ENCODE results near the gene TEKT5.

The TEKT5 gene

GRCh38 chr16:10665166-10665565 is 29.6 kb downstream of the TEKT5 start:
- H3K36me3 ChIP-seq (replicated peaks in 1 of 2; ENCODE audit: control insufficient read depth in 2 of 2, insufficient read depth in 2 of 2, low read length in 2 of 2), result no peaks in the 10 kb centered on the region
- no peak overlapping the region for H2BK12ac ChIP-seq (ENCODE audit: low read length)
- no peak overlapping the region for H3K18ac ChIP-seq (ENCODE audit: low read length)
- no peak overlapping the region for H3K4ac ChIP-seq (ENCODE audit: low read length)
- no peak overlapping the region for H3K14ac ChIP-seq (ENCODE audit: low read length)
- no peaks in the 10 kb centered on the region for H3K79me1 ChIP-seq (ENCODE audit: low read depth, low read length)
- H4K8ac ChIP-seq (ENCODE audit: low read depth, low read length), result no peak overlapping the region
- no peak overlapping the region for H3K4me2 ChIP-seq (ENCODE audit: insufficient read depth, low read length, poor library complexity, severe bottlenecking)
- no peak overlapping the region for H3K4me3 ChIP-seq (ENCODE audit: low read length in 2 of 2)
- peaks cover 0 to 2% of the 10 kb centered on the region in 2 donors for H3K4me1 ChIP-seq (ENCODE audit: control insufficient read depth in 2 of 2, insufficient read depth in 1 of 2, low read depth in 1 of 2, low read length in 2 of 2)
- no peak overlapping the region for H2BK15ac ChIP-seq (ENCODE audit: low read length)
- peaks cover 0 to 6% (median 0%) of the 10 kb centered on the region in 3 experiments for H3K27me3 ChIP-seq (ENCODE audit: control insufficient read depth in 3 of 3, insufficient read depth in 3 of 3, low read depth in 1 of 3, low read length in 3 of 3)
- no peak overlapping the region for H2AFZ ChIP-seq (ENCODE audit: low read length)
- no peak for DNase-seq (ENCODE audit: low spot score)
- no peak overlapping the region for H2BK5ac ChIP-seq (ENCODE audit: low read length)
- peaks cover 0 to 3% of the 10 kb centered on the region in 2 donors for H3K9me3 ChIP-seq (replicated peaks in 1 of 2; ENCODE audit: control insufficient read depth in 2 of 2, insufficient read depth in 1 of 2, low read depth in 1 of 2, low read length in 2 of 2)
- H3K9ac ChIP-seq (ENCODE audit: low read depth, low read length, poor library complexity), result no peak overlapping the region
- no peak overlapping the region for H2BK120ac ChIP-seq (ENCODE audit: low read depth, low read length)
- no peak overlapping the region for H3K27ac ChIP-seq (replicated peaks; ENCODE audit: low read length)
- H3K23ac ChIP-seq (ENCODE audit: low read depth, low read length, poor library complexity), result no peak overlapping the region
- H4K91ac ChIP-seq (ENCODE audit: low read depth, low read length, poor library complexity), result no peak overlapping the region
- WGBS, 2 donors (ENCODE audit: extremely low coverage in 2 of 2, insufficient read length in 2 of 2, insufficient replicate concordance in 1 of 2), result no CpG with 5 or more reads among the region's 7 CpGs
- H2AK5ac ChIP-seq (ENCODE audit: low read depth, low read length), result no peak overlapping the region

- H3K36me3 ChIP-seq (replicated peaks in 1 of 2; ENCODE audit: control insufficient read depth in 2 of 2, insufficient read depth in 2 of 2, low read length in 2 of 2), result no peaks in the 10 kb centered on the region
- H2BK15ac ChIP-seq (ENCODE audit: low read length), result no peak overlapping the region
- no peak overlapping the region for H3K14ac ChIP-seq (ENCODE audit: low read length)
- H3K27ac ChIP-seq (replicated peaks; ENCODE audit: low read length), result no peak overlapping the region
- no peak overlapping the region for H3K4me2 ChIP-seq (ENCODE audit: insufficient read depth, low read length, poor library complexity, severe bottlenecking)
- no peak overlapping the region for H3K9ac ChIP-seq (ENCODE audit: low read depth, low read length, poor library complexity)
- no peak overlapping the region for H2BK120ac ChIP-seq (ENCODE audit: low read depth, low read length)
- no peak overlapping the region for H3K4ac ChIP-seq (ENCODE audit: low read length)
- H2BK12ac ChIP-seq (ENCODE audit: low read length), result no peak overlapping the region
- peaks cover 0 to 6% (median 0%) of the 10 kb centered on the region in 3 experiments for H3K27me3 ChIP-seq (ENCODE audit: control insufficient read depth in 3 of 3, insufficient read depth in 3 of 3, low read depth in 1 of 3, low read length in 3 of 3)
- H3K9me3 ChIP-seq (replicated peaks in 1 of 2; ENCODE audit: control insufficient read depth in 2 of 2, insufficient read depth in 1 of 2, low read depth in 1 of 2, low read length in 2 of 2), result peaks cover 0 to 3% of the 10 kb centered on the region in 2 donors
- no CpG with 5 or more reads among the region's 2 CpGs for WGBS, 2 donors (ENCODE audit: extremely low coverage in 2 of 2, insufficient read length in 2 of 2, insufficient replicate concordance in 1 of 2)
- no peak overlapping the region for H2AFZ ChIP-seq (ENCODE audit: low read length)
- no peak overlapping the region for H2BK5ac ChIP-seq (ENCODE audit: low read length)
- no peak overlapping the region for H3K18ac ChIP-seq (ENCODE audit: low read length)
- H3K79me1 ChIP-seq (ENCODE audit: low read depth, low read length), result no peaks in the 10 kb centered on the region
- H3K4me1 ChIP-seq (ENCODE audit: control insufficient read depth in 2 of 2, insufficient read depth in 1 of 2, low read depth in 1 of 2, low read length in 2 of 2), result peaks cover 0 to 2% of the 10 kb centered on the region in 2 donors
- DNase-seq (ENCODE audit: low spot score), result no peak
- H3K4me3 ChIP-seq (ENCODE audit: low read length in 2 of 2), result no peak overlapping the region
- no peak overlapping the region for H4K8ac ChIP-seq (ENCODE audit: low read depth, low read length)
- no peak overlapping the region for H2AK5ac ChIP-seq (ENCODE audit: low read depth, low read length)
- no peak overlapping the region for H3K23ac ChIP-seq (ENCODE audit: low read depth, low read length, poor library complexity)
- no peak overlapping the region for H4K91ac ChIP-seq (ENCODE audit: low read depth, low read length, poor library complexity)
These were observed 30.0 kb downstream of the TEKT5 start for GRCh38 chr16:10664720-10665126.

GRCh38 chr16:10663744-10664143 is 31.0 kb downstream of the TEKT5 start:
- Histone ChIP-seq H2AFZ (ENCODE audit: low read length) (no peak overlapping the region), H3K14ac (ENCODE audit: low read length) (no peak overlapping the region), H3K27me3 (ENCODE audit: control insufficient read depth in 3 of 3, insufficient read depth in 3 of 3, low read depth in 1 of 3, low read length in 3 of 3) (peaks cover 0 to 6% (median 0%) of the 10 kb centered on the region in 3 experiments), H3K36me3 (replicated peaks in 1 of 2; ENCODE audit: control insufficient read depth in 2 of 2, insufficient read depth in 2 of 2, low read length in 2 of 2) (no peaks in the 10 kb centered on the region), H3K4me2 (ENCODE audit: insufficient read depth, low read length, poor library complexity, severe bottlenecking) (no peak overlapping the region), H2BK5ac (ENCODE audit: low read length) (no peak overlapping the region), H3K18ac (ENCODE audit: low read length) (no peak overlapping the region), H3K79me1 (ENCODE audit: low read depth, low read length) (no peaks in the 10 kb centered on the region), H4K8ac (ENCODE audit: low read depth, low read length) (no peak overlapping the region), H4K91ac (ENCODE audit: low read depth, low read length, poor library complexity) (no peak overlapping the region), H3K23ac (ENCODE audit: low read depth, low read length, poor library complexity) (no peak overlapping the region), H3K4me1 (ENCODE audit: control insufficient read depth in 2 of 2, insufficient read depth in 1 of 2, low read depth in 1 of 2, low read length in 2 of 2) (peaks cover 0 to 2% of the 10 kb centered on the region in 2 donors), H3K4me3 (ENCODE audit: low read length in 2 of 2) (no peak overlapping the region), H2BK12ac (ENCODE audit: low read length) (no peak overlapping the region), H3K27ac (replicated peaks; ENCODE audit: low read length) (no peak overlapping the region), H3K9ac (ENCODE audit: low read depth, low read length, poor library complexity) (no peak overlapping the region), H3K4ac (ENCODE audit: low read length) (no peak overlapping the region), H2BK120ac (ENCODE audit: low read depth, low read length) (no peak overlapping the region), H2AK5ac (ENCODE audit: low read depth, low read length) (no peak overlapping the region), H3K9me3 (replicated peaks in 1 of 2; ENCODE audit: control insufficient read depth in 2 of 2, insufficient read depth in 1 of 2, low read depth in 1 of 2, low read length in 2 of 2) (peaks cover 0 to 3% of the 10 kb centered on the region in 2 donors), H2BK15ac (ENCODE audit: low read length) (no peak overlapping the region)
- DNase-seq (ENCODE audit: low spot score), result no peak
- no CpG with 5 or more reads among the region's 4 CpGs for WGBS, 2 donors (ENCODE audit: extremely low coverage in 2 of 2, insufficient read length in 2 of 2, insufficient replicate concordance in 1 of 2)

- no peaks in the 10 kb centered on the region for H3K36me3 ChIP-seq (replicated peaks in 1 of 2; ENCODE audit: control insufficient read depth in 2 of 2, insufficient read depth in 2 of 2, low read length in 2 of 2)
- H2BK120ac ChIP-seq (ENCODE audit: low read depth, low read length), result no peak overlapping the region
- H3K4me2 ChIP-seq (ENCODE audit: insufficient read depth, low read length, poor library complexity, severe bottlenecking), result no peak overlapping the region
- H3K9ac ChIP-seq (ENCODE audit: low read depth, low read length, poor library complexity), result no peak overlapping the region
- H2BK5ac ChIP-seq (ENCODE audit: low read length), result no peak overlapping the region
- H2BK15ac ChIP-seq (ENCODE audit: low read length), result no peak overlapping the region
- no CpG with 5 or more reads among the region's 1 CpG for WGBS, 2 donors (ENCODE audit: extremely low coverage in 2 of 2, insufficient read length in 2 of 2, insufficient replicate concordance in 1 of 2)
- peaks cover 0 to 6% (median 0%) of the 10 kb centered on the region in 3 experiments for H3K27me3 ChIP-seq (ENCODE audit: control insufficient read depth in 3 of 3, insufficient read depth in 3 of 3, low read depth in 1 of 3, low read length in 3 of 3)
- no peak overlapping the region for H3K4me3 ChIP-seq (ENCODE audit: low read length in 2 of 2)
- peaks cover 0 to 3% of the 10 kb centered on the region in 2 donors for H3K9me3 ChIP-seq (replicated peaks in 1 of 2; ENCODE audit: control insufficient read depth in 2 of 2, insufficient read depth in 1 of 2, low read depth in 1 of 2, low read length in 2 of 2)
- no peak overlapping the region for H2AK5ac ChIP-seq (ENCODE audit: low read depth, low read length)
- H3K27ac ChIP-seq (replicated peaks; ENCODE audit: low read length), result no peak overlapping the region
- H3K18ac ChIP-seq (ENCODE audit: low read length), result no peak overlapping the region
- H2BK12ac ChIP-seq (ENCODE audit: low read length), result no peak overlapping the region
- H2AFZ ChIP-seq (ENCODE audit: low read length), result no peak overlapping the region
- H4K8ac ChIP-seq (ENCODE audit: low read depth, low read length), result no peak overlapping the region
- H3K4me1 ChIP-seq (ENCODE audit: control insufficient read depth in 2 of 2, insufficient read depth in 1 of 2, low read depth in 1 of 2, low read length in 2 of 2), result peaks cover 0 to 2% of the 10 kb centered on the region in 2 donors
- DNase-seq (ENCODE audit: low spot score), result no peak
- no peak overlapping the region for H3K23ac ChIP-seq (ENCODE audit: low read depth, low read length, poor library complexity)
- H3K14ac ChIP-seq (ENCODE audit: low read length), result no peak overlapping the region
- no peaks in the 10 kb centered on the region for H3K79me1 ChIP-seq (ENCODE audit: low read depth, low read length)
- no peak overlapping the region for H3K4ac ChIP-seq (ENCODE audit: low read length)
- H4K91ac ChIP-seq (ENCODE audit: low read depth, low read length, poor library complexity), result no peak overlapping the region
These were observed 31.6 kb downstream of the TEKT5 start for GRCh38 chr16:10663146-10663545.
